Dedifferentiated amniotic fluid mesenchymal stem cell (primary cell): Measurements from ENCODE around the gene TRA2A.
"Not testable (repeated sequence)": the region's sequence is repeated elsewhere in the genome, so short reads cannot be mapped to it uniquely, and the experiment has no call there.

Experiments
- DNase-seq: peaks from one replicate; pipeline ENCODE4 v3.0.0-alpha.2; 2016; ENCODE audit errors: extremely low spot score

Gene TRA2A

GRCh38 chr7:23531794-23532489 lies at the start of gene TRA2A:
TRA2A (minus strand) TSS chr7:23531981; CDS start chr7:23531824, 157 bp downstream.
- peak; percentile 97 for DNase-seq

- peak; percentile 85 for DNase-seq
These were observed 38.9 kb upstream of the TRA2A start for GRCh38 chr7:23570592-23571200.

- DNase-seq: no peak
These were observed 26.5 kb upstream of the TRA2A start for GRCh38 chr7:23558303-23558702.

- DNase-seq: no peak
These were observed 15.9 kb upstream of the TRA2A start for GRCh38 chr7:23547662-23548061.

- peak; percentile 93 for DNase-seq
These were observed 15.3 kb upstream of the TRA2A start for GRCh38 chr7:23546897-23547572.

GRCh38 chr7:23545493-23545892 lies 13.7 kb upstream of the TRA2A start:
- DNase-seq: no peak

- DNase-seq: no peak
These were observed 13.2 kb upstream of the TRA2A start for GRCh38 chr7:23544913-23545354.

- no peak for DNase-seq
These were observed 11.0 kb upstream of the TRA2A start for GRCh38 chr7:23542752-23543151.

GRCh38 chr7:23539494-23539907 lies 7.7 kb upstream of the TRA2A start:
- no peak for DNase-seq

- DNase-seq: no peak
These were observed 6.5 kb upstream of the TRA2A start for GRCh38 chr7:23538301-23538700.

GRCh38 chr7:23533238-23533604 lies 1.4 kb upstream of the TRA2A start:
- DNase-seq: no peak

GRCh38 chr7:23532490-23533237 lies 883 bp upstream of the TRA2A start:
- no peak for DNase-seq

- peak; percentile 68 for DNase-seq
These were observed 559 bp downstream of the TRA2A start for GRCh38 chr7:23531050-23531793.

- peak; percentile 39 for DNase-seq
These were observed 1.4 kb downstream of the TRA2A start for GRCh38 chr7:23530405-23530804.

GRCh38 chr7:23529262-23529859 lies 2.4 kb downstream of the TRA2A start:
- no peak for DNase-seq

GRCh38 chr7:23525611-23526010 lies 6.2 kb downstream of the TRA2A start:
- not testable (repeated sequence) for DNase-seq

- DNase-seq: no peak
These were observed 7.3 kb downstream of the TRA2A start for GRCh38 chr7:23524473-23524872.

GRCh38 chr7:23523486-23524075 lies 8.2 kb downstream of the TRA2A start:
- DNase-seq: no peak

GRCh38 chr7:23520582-23520981 lies 11.2 kb downstream of the TRA2A start:
- no peak for DNase-seq

- no peak for DNase-seq
These were observed 17.0 kb downstream of the TRA2A start for GRCh38 chr7:23514755-23515154.

GRCh38 chr7:23513746-23514145 lies 18.0 kb downstream of the TRA2A start:
- DNase-seq: not testable (repeated sequence)
